Activated CD4-positive, alpha-beta T cell treated with anti-CD3 and anti-CD28 coated beads, Interleukin-2, amount 50 U/mL, for 16 hours (primary cell): ENCODE results near the gene PDZD4.

ENCODE experiments used
- DNase-seq: peaks from one replicate; pipeline ENCODE4 v3.0.0-alpha.2; 2020

Gene PDZD4

GRCh38 chrX:153829799-153830639 is at the start of gene PDZD4:
TSS of gene PDZD4 (minus strand) at chrX:153830544. CDS start at chrX:153830298, 246 bp downstream.
- DNase-seq, result no peak

- no peak for DNase-seq
Observed at GRCh38 chrX:153879741-153880439, 49.5 kb upstream of the PDZD4 start.

GRCh38 chrX:153878969-153879653 is 48.8 kb upstream of the PDZD4 start:
- no peak for DNase-seq

- no peak for DNase-seq
Observed at GRCh38 chrX:153878345-153878744, 48.0 kb upstream of the PDZD4 start.

DNA sequence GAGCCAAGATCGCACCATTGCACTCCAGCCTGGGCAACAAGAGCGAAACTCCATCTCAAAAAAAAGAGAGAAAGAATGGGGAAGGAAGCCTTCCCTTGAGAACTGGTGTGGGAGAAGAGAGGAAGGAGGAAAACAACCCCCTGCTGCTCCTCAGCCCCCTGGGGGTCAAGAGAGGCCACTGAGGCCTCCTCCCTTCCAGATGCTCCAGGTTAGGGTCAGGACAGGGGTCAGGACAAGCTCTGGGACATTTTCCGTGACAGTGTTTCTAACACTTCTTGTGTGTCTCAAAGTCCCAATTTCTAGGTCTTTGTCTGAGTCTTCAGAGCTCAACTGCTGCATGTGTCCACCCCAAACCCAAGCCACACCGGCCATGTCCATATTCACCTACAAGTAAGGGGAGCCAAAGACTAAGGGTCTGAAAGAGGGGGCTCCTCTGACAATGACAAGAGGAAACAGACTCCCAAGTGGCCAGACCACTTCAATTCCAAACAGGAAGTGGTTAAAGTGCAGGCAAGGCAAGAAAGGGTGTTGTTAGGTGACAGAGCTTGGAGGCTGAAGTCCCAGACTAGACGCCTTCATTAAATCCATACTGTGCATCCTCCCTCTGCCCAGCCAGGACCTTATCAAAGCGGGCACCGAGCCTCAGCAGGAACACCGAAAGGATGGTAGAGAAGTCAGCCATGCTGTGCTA is 47.4 kb upstream of the PDZD4 start:
- DNase-seq, result no peak

DNA sequence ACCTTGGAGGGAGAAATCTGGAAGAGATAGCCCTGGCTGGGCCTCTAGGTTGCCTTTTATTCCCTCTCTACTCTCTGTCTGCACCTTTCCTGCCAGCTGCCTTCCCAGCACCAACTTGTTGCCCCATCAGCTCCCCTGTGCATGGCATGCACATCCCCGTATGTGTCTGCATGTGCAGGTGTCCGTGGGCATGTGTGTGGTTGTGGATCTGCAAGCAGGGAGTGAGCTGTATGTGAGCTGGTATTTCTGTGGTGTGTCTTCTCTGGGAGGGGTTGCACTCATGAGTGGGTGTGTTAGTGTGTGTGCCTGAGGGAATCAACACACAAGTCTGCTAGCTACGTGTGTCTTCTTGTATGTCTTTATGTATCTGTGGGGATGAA is 45.8 kb upstream of the PDZD4 start:
- DNase-seq, result no peak

- peak; percentile 42 for DNase-seq
Observed at GRCh38 chrX:153875391-153876111, 45.2 kb upstream of the PDZD4 start.

DNA sequence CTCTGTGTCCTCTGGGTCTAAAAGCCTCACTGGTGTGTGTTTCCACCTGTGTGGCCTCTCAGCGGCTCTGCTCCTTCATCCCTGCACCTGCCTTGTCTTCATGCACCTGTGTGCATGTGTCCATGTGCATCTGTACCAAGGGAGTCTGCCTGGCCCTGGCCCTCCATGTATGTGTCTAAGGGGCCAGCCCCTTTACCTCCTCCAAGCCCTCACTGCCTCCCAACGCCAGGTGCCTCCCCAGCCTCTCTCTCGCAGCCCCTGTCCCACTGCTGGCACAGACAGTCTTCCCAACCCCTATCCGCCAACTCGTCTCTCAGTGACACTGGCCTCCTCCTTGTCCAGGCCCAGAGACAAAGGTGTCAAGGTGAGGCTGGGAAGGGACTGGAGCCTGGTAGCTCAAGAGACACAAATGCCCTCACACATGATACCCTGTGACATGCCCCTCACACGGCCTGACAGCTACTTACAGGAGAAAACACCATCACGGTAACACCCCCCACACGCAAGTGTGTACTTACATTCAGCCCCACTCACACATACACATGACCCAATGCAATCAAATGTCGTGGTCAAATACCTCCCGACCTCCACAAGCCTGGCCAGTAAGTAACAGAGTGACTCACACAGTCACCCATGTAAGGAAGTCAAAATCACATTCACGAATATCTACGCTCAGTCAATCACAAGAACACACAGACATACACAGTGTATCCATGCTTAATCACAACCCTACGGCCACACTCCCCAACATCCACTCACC is 44.2 kb upstream of the PDZD4 start:
- no peak for DNase-seq

DNA sequence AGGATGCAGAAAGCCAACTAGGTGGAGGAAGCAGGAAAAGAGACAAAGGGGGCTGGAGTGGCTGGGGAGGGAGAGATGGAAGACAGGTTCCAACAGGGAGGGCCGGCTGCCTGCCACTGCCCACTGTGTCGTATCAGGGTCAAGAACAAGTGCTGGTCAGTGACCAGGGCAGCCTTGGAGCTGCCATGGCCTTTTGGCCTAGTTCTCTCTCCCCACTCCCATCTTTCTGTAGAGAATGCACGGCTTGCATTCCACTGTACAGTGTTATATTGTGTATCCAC is 43.7 kb upstream of the PDZD4 start:
- no peak for DNase-seq

GRCh38 chrX:153873282-153874084 is 43.1 kb upstream of the PDZD4 start:
- no peak for DNase-seq

DNA sequence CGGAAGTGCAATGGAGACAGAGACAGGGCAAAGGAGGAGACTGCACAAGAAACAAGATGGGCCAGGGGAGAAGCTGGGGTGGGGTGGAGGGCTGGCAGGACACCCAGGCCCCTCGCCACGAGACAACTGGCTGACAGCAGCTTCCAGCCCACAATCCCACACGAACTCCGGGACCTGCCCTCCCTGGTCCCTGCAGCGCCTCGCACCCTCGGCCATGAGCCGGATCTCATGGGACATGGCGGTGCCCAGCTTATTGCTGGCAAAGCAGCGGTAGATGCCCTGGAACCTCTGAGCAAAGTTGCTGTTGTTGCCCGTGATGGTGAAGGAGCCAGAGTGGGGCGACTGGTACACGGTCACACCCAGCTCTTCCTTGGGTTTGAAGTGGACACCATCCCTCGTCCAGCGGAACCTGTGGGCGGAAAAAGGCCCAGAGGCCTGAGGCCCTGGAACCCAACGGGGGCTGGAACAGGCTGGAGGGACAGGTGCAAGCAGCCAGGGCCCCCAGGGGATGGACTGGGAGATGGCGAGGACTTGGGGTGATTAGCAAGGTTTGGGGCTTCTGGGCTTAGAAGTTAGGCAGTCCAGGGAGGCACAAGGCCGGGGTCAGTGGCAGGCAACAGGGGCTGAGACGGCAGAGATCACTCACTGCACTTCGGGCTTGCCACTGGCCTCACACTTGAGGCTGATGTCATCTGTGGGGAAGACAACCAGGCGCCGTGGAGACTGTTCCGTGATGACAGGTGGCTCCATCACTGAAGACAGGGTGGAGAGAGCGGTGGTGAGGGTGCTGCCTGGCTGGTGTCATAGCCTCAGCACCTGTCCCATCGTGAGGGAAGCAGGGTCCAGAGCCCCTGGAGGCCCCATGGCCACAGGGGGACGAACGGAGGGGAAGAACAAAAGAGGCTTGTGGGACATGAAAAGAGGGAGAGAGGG is 41.9 kb upstream of the PDZD4 start:
- no peak for DNase-seq

DNA sequence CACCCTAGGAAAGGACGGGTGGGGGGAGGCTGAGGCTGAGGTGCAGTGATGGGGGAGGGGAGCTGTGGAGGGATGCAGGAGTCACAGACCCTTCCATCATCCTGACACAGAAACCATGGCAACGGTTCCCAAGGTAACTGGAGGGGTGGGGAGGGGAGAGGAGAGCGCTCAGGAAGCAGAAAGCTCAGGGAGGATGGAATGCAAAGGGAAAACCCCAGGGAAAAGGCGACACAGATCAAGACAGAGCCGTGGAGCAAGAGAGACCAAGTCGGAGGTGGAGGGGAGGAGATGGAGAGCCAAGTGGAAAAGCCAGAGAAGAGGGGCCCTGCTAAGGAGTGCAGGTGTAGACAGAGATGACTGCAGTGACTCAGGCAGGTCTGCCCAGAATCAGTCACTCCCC is 41.1 kb upstream of the PDZD4 start:
- DNase-seq, result no peak

- no peak for DNase-seq
Observed at GRCh38 chrX:153870791-153871360, 40.5 kb upstream of the PDZD4 start.

DNA sequence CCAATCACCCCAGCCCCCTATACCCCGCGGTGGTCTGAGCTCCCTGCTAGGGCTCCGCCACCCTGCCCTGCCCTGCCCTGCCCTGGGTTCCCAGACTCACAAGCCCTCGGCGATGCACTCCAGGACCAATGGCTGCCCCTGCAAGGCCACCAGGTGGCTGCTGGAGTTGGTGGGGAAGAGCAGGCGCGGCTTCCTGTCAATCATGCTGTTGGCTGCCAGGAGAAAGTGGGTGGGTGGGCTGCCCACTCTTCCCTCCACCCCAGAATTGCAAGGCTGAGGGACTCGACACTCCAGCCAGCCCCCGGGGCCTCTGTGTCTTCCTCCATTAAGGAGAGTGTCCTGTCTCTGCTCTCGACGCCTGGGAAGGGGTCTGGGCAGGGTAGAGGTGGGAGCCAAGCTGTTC is 39.9 kb upstream of the PDZD4 start:
- no peak for DNase-seq

DNA sequence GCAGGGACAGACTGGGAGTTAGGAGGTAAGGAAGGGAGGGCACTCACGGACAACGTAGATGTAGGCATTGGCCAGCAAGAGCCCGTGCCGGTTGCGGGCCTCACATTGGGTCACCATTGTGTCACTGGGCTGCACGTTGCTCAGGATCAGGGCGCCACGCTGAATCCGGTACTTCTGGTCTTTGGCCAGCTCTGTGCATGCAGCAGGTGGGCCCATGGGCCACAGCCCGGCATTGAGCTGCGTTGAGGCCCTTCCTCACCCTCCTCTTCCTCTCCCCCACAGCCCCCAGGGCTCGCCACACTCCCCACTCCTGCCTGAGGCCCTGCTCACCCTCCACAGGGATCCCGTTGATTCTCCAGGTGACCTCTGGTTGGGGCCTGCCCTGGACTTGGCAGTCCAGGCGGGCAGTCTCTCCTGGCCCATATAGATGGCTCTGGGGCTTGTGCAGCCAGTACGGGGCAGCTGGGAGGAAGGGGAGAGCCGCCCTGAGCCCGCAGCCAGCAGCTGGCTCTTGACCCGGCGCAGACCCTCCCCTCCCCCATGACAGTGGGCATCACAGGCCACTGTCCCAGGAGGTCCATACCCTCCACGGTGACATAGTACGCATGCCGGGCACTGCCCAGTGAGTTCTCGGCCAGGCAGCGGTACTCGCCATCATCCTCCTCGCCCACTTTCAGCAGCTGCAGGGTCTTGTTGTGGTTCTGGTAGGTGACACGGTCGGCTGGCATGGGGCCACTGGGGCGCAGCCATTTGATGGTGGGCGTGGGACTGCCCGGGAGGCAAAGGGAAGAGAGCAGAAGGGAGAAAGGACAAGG is 39.3 kb upstream of the PDZD4 start:
- DNase-seq, result no peak

DNA sequence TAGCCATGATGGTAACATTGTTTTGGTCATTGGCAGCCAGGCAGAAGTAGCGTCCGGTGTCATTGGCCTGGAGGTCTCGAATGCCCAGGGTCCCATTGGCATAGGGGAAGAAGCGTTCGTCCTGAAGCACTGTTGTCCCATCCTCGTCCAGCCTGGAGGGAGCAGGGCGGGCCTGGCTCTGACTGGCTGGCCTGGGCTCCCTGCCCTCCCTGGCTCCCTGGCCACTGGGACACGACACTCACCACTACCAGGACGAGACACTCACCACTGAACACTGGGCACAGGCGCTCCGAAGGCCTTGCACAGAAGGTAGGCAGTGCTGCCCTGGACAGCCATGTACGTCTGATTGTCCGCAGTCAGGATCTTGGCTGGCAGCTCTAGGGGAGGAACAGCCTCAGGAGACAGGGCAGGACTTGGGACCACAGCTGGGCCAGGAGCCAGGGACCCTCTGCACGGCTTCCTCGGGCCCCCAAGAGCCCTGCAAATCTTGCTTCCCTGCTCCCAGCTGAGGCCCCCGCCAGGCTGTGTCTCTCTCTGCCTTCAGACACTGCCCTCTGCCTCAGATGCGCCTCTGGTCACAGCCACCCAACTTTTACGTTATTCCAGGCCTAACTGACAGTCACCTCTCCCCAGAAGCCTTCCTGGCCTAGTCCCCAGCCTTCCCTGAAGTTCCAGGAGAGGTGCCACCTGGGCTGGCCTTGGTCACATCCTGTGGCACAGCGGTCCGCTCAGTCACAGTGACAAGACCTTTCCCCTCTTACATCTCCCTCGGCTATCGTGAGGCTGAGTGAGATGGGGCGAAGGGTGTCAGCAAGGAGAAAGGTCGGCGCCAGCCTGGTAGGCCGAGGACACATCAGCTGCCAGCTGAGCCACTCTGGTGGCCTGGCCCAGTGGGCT is 38.5 kb upstream of the PDZD4 start:
- DNase-seq, result no peak

DNA sequence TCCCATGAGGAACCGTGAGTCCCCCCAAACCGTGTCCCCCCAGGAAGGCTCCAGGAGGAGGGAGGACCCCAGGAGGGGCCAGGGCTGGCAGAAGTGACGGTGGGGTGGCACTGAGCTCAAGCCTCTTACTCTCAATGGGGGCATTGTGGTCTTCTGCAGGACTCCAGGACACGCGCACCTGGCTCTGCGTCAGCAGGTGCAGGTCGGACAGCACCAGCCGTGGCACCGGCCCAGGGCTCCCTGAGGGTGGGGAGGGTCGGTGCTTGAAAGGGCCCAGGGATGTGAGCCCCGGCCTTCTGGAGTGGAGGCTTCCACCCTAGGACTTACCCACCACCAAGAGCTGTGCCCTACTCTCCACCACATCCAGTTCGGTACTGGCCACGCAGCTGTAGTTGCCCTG is 37.3 kb upstream of the PDZD4 start:
- no peak for DNase-seq

DNA sequence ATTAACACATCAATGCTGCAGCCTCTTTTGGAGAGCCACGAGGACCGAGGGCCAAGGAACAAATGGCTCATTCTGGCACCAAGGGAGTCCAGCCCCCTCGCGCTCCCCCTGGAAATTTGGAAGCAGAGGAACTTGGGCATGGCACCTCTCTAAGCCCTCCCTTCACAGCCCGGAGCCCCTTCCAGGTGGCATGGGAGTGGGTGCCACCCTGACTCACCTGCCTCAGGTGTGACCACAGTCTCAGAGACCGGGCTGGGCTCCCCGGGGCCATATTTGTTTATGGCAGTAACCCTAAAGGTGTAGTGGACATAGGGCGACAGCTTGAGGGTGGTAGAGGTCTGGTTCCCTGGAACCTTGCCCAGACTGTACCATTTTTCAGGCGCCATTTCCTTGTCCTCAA is 36.8 kb upstream of the PDZD4 start:
- no peak for DNase-seq
